ENCODE measurements around the gene NOD2. TPM values are rescaled to one million over a fixed set of nuclear protein-coding genes. Genes with fewer than 3 reads are reported as not detected.

NOD2 gene
- total and polyA plus RNA-seq, 2 of the 13 experiments (the other 11 are each of a cell fraction or from before 2014, with no cell fraction given), result 0.27 to 0.81 TPM

- TF ChIP-seq LCORL (IDR thresholded peaks at IDR 0.05) (no peak), LCORL (CRISPR knock-in tag; IDR thresholded peaks at IDR 0.05) (peak; percentile 4; the same call in 1 of the 2 replicates), CBX1 (IDR thresholded peaks at IDR 0.05; ENCODE audit: low read depth) (no peak), ZNF263 (CRISPR knock-in tag; IDR thresholded peaks at IDR 0.05) (peak; percentile 78), MLLT10 (CRISPR knock-in tag; IDR thresholded peaks at IDR 0.05) (no peak), MAZ (IDR thresholded peaks at IDR 0.05; ENCODE audit: borderline replicate concordance, low read depth, low read length) (no peak), MAZ (CRISPR knock-in tag; IDR thresholded peaks at IDR 0.05; ENCODE audit: low read depth) (no peak), ATF4 (CRISPR knock-in tag; IDR thresholded peaks at IDR 0.05) (no peak), NFIC (IDR thresholded peaks at IDR 0.05; ENCODE audit: low read length) (no peak), ZNF383 (CRISPR knock-in tag; IDR thresholded peaks at IDR 0.05; ENCODE audit: borderline replicate concordance) (no peak), HNF1B (CRISPR knock-in tag; IDR thresholded peaks at IDR 0.05) (peak; percentile 56; the same call in 1 of the 2 replicates), KLF6 (CRISPR knock-in tag; IDR thresholded peaks at IDR 0.05) (no peak), TMF1 (CRISPR knock-in tag; IDR thresholded peaks at IDR 0.05; ENCODE audit: low read depth) (no peak), TAF15 (IDR thresholded peaks at IDR 0.05; ENCODE audit: low read depth, low read length, poor library complexity, severe bottlenecking) (no peak), SOX6 (IDR thresholded peaks at IDR 0.05) (no peak), SOX6 (CRISPR knock-in tag; IDR thresholded peaks at IDR 0.05) (peak; percentile 31), HMG20A (CRISPR knock-in tag; IDR thresholded peaks at IDR 0.05; ENCODE audit: borderline replicate concordance) (peak; percentile 26; the same call in 1 of the 2 replicates), ZNF431 (CRISPR knock-in tag; IDR thresholded peaks at IDR 0.05; ENCODE audit: borderline replicate concordance, low read depth) (no peak)
- TF ChIP-seq, protein P1, sequence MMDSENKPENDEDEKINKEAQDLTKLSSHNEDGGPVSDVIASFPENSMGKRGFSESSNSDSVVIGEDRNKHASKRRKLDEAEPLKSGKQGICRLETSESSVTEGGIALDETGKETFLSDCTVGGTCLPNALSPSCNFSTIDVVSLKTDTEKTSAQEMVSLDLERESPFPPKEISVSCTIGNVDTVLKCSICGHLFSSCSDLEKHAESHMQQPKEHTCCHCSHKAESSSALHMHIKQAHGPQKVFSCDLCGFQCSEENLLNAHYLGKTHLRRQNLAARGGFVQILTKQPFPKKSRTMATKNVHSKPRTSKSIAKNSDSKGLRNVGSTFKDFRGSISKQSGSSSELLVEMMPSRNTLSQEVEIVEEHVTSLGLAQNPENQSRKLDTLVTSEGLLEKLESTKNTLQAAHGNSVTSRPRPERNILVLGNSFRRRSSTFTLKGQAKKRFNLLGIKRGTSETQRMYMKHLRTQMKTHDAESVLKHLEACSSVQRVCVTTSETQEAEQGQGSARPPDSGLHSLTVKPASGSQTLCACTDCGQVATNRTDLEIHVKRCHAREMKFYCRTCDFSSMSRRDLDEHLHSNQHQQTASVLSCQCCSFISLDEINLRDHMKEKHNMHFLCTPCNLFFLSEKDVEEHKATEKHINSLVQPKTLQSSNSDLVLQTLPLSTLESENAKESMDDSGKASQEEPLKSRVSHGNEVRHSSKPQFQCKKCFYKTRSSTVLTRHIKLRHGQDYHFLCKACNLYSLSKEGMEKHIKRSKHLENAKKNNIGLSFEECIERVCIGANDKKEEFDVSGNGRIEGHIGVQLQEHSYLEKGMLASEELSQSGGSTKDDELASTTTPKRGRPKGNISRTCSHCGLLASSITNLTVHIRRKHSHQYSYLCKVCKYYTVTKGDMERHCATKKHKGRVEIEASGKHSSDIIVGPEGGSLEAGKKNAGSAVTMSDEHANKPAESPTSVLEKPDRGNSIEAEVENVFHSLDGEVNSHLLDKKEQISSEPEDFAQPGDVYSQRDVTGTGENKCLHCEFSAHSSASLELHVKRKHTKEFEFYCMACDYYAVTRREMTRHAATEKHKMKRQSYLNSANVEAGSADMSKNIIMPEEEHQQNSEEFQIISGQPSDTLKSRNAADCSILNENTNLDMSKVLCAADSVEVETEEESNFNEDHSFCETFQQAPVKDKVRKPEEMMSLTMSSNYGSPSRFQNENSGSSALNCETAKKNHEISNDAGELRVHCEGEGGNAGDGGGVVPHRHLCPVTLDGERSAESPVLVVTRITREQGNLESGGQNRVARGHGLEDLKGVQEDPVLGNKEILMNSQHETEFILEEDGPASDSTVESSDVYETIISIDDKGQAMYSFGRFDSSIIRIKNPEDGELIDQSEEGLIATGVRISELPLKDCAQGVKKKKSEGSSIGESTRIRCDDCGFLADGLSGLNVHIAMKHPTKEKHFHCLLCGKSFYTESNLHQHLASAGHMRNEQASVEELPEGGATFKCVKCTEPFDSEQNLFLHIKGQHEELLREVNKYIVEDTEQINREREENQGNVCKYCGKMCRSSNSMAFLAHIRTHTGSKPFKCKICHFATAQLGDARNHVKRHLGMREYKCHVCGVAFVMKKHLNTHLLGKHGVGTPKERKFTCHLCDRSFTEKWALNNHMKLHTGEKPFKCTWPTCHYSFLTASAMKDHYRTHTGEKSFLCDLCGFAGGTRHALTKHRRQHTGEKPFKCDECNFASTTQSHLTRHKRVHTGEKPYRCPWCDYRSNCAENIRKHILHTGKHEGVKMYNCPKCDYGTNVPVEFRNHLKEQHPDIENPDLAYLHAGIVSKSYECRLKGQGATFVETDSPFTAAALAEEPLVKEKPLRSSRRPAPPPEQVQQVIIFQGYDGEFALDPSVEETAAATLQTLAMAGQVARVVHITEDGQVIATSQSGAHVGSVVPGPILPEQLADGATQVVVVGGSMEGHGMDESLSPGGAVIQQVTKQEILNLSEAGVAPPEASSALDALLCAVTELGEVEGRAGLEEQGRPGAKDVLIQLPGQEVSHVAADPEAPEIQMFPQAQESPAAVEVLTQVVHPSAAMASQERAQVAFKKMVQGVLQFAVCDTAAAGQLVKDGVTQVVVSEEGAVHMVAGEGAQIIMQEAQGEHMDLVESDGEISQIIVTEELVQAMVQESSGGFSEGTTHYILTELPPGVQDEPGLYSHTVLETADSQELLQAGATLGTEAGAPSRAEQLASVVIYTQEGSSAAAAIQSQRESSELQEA (CRISPR knock-in tag; IDR thresholded peaks at IDR 0.05; ENCODE audit: not compliant biosample characterization), result peak; percentile 60
Measured at GRCh38 chr16:50719401-50720337, 26.3 kb downstream of the NOD2 start (continued).

Data from HepG2 (cell line).